ENCODE data around the gene LARGE1.

LARGE1 gene

DNA sequence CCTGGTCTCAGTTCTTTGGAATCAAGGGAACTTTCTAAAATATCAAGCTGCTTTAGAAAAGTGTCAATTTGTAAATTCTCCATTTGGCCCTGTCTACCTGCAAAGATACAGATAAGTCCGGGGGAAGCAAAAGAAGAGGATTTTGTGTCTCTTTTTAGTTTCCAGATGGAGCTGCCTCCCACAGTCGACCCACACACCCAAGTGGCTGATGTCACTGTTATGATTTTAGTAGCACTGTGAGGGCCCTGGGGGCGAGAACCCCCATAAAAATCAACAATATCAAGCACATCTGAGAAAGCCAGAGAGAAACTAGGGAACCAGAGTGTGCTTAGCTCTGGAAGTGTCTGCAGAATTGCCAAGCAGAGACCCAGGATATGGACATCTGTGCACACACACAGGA is 212.7 kb downstream of the LARGE1 start:
- Histone ChIP-seq H3F3A (ENCODE audit: low read depth) (no peaks in the 10 kb centered on the region), H3K9ac (ENCODE audit: low read depth, low read length, poor library complexity, severe bottlenecking) (no peak overlapping the region), H3K27me3 (ENCODE audit: insufficient read depth, low read length, poor library complexity, severe bottlenecking) (no peaks in the 10 kb centered on the region), H2AFZ (ENCODE audit: low read length) (no peak overlapping the region), H3K9me3 (ENCODE audit: insufficient read depth, low read depth, low read length) (peaks cover 11% of the 10 kb centered on the region; the same call in 1 of the 2 replicates), H3K36me3 (ENCODE audit: insufficient read depth, low read length) (no peaks in the 10 kb centered on the region), H3K4me1 (ENCODE audit: insufficient read depth, low read length, poor library complexity, severe bottlenecking) (no peaks in the 10 kb centered on the region), H3K9me2 (replicated peaks; ENCODE audit: low read depth, low read length) (no peaks in the 10 kb centered on the region), H4K20me1 (ENCODE audit: insufficient read depth, low read length, poor library complexity, severe bottlenecking) (no peaks in the 10 kb centered on the region), H3K4me2 (ENCODE audit: low read depth, low read length, poor library complexity, severe bottlenecking) (no peak overlapping the region), H3K79me2 (ENCODE audit: insufficient read depth, low read length) (no peaks in the 10 kb centered on the region), H3K4me3 (ENCODE audit: low read length, poor library complexity, severe bottlenecking) (no peak overlapping the region)
- TF ChIP-seq, protein P1, sequence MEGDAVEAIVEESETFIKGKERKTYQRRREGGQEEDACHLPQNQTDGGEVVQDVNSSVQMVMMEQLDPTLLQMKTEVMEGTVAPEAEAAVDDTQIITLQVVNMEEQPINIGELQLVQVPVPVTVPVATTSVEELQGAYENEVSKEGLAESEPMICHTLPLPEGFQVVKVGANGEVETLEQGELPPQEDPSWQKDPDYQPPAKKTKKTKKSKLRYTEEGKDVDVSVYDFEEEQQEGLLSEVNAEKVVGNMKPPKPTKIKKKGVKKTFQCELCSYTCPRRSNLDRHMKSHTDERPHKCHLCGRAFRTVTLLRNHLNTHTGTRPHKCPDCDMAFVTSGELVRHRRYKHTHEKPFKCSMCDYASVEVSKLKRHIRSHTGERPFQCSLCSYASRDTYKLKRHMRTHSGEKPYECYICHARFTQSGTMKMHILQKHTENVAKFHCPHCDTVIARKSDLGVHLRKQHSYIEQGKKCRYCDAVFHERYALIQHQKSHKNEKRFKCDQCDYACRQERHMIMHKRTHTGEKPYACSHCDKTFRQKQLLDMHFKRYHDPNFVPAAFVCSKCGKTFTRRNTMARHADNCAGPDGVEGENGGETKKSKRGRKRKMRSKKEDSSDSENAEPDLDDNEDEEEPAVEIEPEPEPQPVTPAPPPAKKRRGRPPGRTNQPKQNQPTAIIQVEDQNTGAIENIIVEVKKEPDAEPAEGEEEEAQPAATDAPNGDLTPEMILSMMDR (conservative IDR thresholded peaks at IDR 0.05; ENCODE audit: low read length), result no peak
- no peak for TF ChIP-seq EZH2phosphoT487 (IDR thresholded peaks at IDR 0.05; ENCODE audit: borderline replicate concordance)

DNA sequence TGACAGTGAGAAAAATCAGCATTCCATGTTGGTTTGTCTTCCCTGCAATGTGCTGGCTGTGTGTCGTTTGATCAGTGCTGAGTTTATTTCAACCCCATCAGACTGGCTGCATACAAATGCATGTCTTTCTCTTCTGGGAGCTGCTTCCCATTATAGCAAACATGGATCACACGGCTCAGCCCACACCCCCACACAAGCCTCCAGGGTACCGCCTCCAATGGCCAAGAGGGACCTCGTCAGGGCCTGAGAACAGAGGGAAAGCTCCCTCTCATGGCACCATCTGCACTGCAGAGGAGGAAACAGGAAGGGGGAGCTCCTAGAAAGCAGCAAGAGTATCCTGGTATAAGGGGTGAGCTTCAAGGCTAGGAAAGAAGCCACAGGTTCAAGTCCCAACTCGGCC is 214.2 kb downstream of the LARGE1 start:
- Histone ChIP-seq H3K9me3 (ENCODE audit: insufficient read depth, low read depth, low read length) (peaks cover 18% of the 10 kb centered on the region; the same call in 1 of the 2 replicates), H4K20me1 (ENCODE audit: insufficient read depth, low read length, poor library complexity, severe bottlenecking) (no peaks in the 10 kb centered on the region), H3K4me1 (ENCODE audit: insufficient read depth, low read length, poor library complexity, severe bottlenecking) (no peaks in the 10 kb centered on the region), H3K9me2 (replicated peaks; ENCODE audit: low read depth, low read length) (no peaks in the 10 kb centered on the region), H3K27me3 (ENCODE audit: insufficient read depth, low read length, poor library complexity, severe bottlenecking) (no peaks in the 10 kb centered on the region), H3K79me2 (ENCODE audit: insufficient read depth, low read length) (no peaks in the 10 kb centered on the region), H3K36me3 (ENCODE audit: insufficient read depth, low read length) (no peaks in the 10 kb centered on the region), H3K9ac (ENCODE audit: low read depth, low read length, poor library complexity, severe bottlenecking) (no peak overlapping the region), H3K4me3 (ENCODE audit: low read length, poor library complexity, severe bottlenecking) (no peak overlapping the region), H3F3A (ENCODE audit: low read depth) (no peaks in the 10 kb centered on the region), H3K4me2 (ENCODE audit: low read depth, low read length, poor library complexity, severe bottlenecking) (no peak overlapping the region), H2AFZ (ENCODE audit: low read length) (no peak overlapping the region)
- TF ChIP-seq EZH2phosphoT487 (IDR thresholded peaks at IDR 0.05; ENCODE audit: borderline replicate concordance), result no peak
- TF ChIP-seq, protein P1 (conservative IDR thresholded peaks at IDR 0.05; ENCODE audit: low read length), result no peak

GRCh38 chr22:33699176-33699575 is 221.1 kb downstream of the LARGE1 start:
- Histone ChIP-seq H3K9me2 (replicated peaks; ENCODE audit: low read depth, low read length) (no peaks in the 10 kb centered on the region), H3K36me3 (ENCODE audit: insufficient read depth, low read length) (no peaks in the 10 kb centered on the region), H3F3A (ENCODE audit: low read depth) (no peaks in the 10 kb centered on the region), H4K20me1 (ENCODE audit: insufficient read depth, low read length, poor library complexity, severe bottlenecking) (no peaks in the 10 kb centered on the region), H3K4me2 (ENCODE audit: low read depth, low read length, poor library complexity, severe bottlenecking) (no peak overlapping the region), H2AFZ (ENCODE audit: low read length) (no peak overlapping the region), H3K79me2 (ENCODE audit: insufficient read depth, low read length) (no peaks in the 10 kb centered on the region), H3K4me1 (ENCODE audit: insufficient read depth, low read length, poor library complexity, severe bottlenecking) (no peaks in the 10 kb centered on the region), H3K27me3 (ENCODE audit: insufficient read depth, low read length, poor library complexity, severe bottlenecking) (no peaks in the 10 kb centered on the region), H3K9ac (ENCODE audit: low read depth, low read length, poor library complexity, severe bottlenecking) (no peak overlapping the region), H3K4me3 (ENCODE audit: low read length, poor library complexity, severe bottlenecking) (no peak overlapping the region), H3K9me3 (ENCODE audit: insufficient read depth, low read depth, low read length) (peaks cover 12% of the 10 kb centered on the region; the same call in 1 of the 2 replicates)
- TF ChIP-seq EZH2phosphoT487 (IDR thresholded peaks at IDR 0.05; ENCODE audit: borderline replicate concordance), result no peak
- TF ChIP-seq, protein P1 (conservative IDR thresholded peaks at IDR 0.05; ENCODE audit: low read length), result no peak
